ENCODE data around the gene KCNG3.

DNA sequence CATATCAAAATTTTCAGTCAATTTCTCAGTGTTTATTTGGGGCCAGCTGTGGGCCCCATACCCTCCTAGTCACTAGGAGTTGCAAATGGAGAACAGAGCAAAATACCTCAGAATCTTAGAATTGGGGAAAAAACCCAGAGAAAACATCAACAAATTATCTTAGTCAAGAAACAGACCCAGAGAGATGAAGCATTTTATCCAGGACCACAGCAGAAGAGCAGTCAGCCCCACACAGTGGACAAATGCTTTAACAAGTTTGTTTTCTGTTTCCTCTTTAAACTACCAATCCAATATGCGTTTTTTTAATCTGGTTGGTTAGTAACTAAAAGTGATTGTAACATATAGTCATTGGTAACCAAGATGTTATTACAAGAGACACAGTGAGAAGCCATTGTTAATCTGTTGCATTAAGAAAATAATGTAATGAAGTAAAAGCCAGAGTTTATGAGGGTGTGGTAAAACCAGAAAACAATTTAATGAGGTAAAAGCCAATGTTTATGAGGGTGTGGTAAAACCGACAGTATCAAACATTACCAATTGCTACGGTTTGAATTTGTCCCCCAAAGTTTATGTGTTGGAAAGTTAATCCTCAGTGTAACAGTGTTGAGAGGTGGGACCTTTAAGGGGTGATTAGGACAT is 72.1 kb downstream of the KCNG3 start:
- TF ChIP-seq ZNF274 (IDR thresholded peaks at IDR 0.05; ENCODE audit: low read depth, low read length): no peak
- TF ChIP-seq YY1 (IDR thresholded peaks at IDR 0.05; ENCODE audit: insufficient read depth, insufficient read length): no peak
